Measurements from ENCODE around the gene GLIS1.
"Not testable (repeated sequence)": the region's sequence is repeated elsewhere in the genome, so short reads cannot be mapped to it uniquely, and the experiment has no call there.

The GLIS1 gene

DNA sequence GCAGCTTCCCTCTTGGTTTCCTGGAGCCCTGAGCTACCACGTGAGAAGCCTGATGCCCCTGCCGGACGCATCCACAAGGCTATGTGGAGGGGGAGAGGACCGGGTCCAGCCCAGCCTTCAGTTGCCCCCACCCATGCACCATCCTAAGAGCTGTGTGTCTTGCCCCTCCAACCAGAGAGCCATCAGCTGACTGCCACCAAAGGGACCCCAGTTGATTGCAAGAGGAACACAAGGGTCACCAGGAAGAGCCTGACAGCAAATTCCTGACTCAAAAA, 81.5 kb downstream of the GLIS1 start:
- in situ Hi-C loops (cut with HindIII; ENCODE audit: low sequenced_read_pairs): no loop called here

- in situ Hi-C loops (cut with HindIII; ENCODE audit: low sequenced_read_pairs): no loop called here
These were observed 82.0 kb downstream of the GLIS1 start for GRCh38 chr1:53656747-53657530.

DNA sequence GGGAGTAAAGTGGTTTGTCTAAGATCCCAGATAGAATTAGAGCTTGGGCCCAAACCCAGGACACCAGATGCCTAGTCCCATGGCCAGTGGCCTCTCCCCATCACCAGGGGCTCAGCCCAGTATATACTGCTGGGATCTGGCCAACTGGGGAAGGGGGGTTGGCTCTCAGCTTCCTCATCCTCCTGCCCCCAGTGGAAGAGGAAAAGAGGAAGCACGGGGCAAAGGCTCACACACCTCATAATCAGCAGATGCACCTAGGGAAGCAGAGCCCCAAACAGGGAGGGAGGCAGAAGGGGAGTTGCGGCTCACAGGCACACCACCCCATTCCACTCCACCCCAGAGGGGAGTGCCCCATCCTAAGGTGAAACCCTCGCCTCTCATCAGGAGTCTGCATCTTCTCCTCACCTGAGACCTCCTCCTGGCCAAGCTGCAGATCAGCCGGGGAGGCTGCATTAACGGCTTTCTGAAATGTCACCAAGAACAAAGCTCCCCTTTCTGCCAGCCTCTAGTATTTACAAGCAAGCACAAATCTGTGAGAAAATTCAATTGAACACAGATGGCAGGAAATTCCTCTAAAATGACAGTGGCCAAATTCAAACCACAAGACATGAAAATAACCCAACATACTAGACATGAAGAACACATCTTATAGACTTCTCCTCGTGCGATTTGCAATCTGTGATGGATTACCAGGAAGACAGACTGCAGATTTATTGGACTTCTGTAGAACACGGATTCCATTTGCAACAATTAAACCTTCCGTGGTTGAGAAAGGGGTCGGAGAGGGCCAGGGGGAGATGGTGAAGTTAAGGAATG, 82.8 kb downstream of the GLIS1 start:
- in situ Hi-C loops (cut with HindIII; ENCODE audit: low sequenced_read_pairs): no loop called here

DNA sequence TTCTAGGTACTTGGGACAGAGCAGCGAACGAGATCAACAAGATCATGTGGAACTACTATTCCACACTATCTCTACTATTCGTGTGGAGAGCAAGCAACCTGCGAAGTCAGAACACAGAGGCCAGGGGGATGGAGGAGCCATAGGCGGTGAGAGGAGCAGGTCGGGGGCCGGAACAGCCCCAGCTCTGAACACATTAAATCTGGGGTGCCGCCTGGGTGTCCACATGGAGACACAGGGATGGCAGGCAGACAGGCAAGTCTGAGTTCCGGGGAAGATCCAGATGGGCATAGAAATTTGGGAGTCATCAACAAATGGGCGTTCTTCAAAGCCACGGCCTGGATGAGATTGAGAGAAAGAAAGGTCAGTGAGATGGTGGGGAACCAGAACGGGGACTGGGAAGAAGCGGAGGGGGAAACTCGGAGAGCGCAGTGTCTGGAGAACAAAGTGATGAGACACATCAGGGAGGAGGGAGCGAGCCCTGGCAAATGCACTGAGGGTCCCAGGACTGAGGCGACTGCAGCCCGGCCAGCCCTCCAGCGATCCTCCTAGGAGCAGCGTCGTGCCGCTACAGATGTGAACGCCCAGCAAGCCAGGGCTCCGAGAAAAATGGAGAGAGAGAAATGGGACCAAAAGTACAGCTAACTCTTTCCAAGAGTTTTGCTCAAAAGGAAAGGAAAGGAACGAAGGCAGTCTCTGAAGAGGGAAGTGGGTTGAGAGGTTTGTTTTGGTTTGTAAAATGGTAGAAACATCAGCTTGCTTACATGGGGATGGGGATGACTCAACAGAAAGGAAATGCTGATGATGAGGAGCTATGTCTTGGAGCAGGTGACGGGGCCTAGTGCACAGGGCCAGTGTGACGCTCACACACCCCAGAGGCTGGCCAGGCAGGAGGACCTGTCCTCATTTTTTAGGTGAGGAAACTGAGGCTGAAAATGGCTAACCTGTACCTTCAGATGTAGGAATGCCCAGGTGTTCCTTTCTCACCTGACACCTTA, 84.5 kb downstream of the GLIS1 start:
- in situ Hi-C loops (cut with HindIII; ENCODE audit: low sequenced_read_pairs): no loop called here

- in situ Hi-C loops (cut with HindIII; ENCODE audit: low sequenced_read_pairs): no loop called here
These were observed 85.3 kb downstream of the GLIS1 start for GRCh38 chr1:53653631-53654030.

- in situ Hi-C loops (cut with HindIII; ENCODE audit: low sequenced_read_pairs): no loop called here
These were observed 85.8 kb downstream of the GLIS1 start for GRCh38 chr1:53653200-53653575.

DNA sequence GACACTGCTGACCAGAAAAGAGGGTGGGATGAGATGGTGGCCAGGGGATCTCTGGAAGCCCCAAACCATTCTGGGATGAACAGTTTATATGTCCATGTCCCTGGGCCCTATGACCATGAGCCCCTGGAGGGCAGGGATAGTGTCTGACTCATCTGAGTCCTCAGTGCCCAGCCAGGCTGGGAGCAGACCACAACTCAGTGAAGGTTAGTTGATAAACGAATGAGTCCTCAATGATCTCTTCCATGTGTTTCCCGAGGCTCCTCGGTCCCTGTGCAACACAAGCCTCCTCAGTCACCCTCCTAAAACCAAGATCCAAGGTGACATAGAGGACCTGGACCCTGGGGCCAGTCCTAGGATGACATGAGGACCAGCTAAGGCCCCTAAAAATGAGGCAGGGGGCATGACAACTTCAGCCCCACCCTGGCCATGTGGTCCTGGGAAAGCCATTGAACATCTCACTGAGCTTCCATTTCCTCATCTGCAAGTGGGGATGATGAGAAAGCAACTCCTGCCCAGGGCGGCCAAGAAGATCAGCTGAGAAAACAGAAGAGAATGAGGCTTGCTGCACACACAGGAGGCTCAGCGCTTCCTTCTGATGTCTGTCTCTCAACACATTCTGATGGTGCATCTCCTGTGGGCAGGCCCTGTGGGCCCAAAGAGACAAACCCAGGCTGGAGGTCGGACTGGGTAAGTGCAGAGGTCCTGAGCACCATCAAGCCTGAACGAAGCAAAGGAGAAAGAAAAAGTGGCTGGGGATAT, 86.3 kb downstream of the GLIS1 start:
- in situ Hi-C loops (cut with HindIII; ENCODE audit: low sequenced_read_pairs): no loop called here

DNA sequence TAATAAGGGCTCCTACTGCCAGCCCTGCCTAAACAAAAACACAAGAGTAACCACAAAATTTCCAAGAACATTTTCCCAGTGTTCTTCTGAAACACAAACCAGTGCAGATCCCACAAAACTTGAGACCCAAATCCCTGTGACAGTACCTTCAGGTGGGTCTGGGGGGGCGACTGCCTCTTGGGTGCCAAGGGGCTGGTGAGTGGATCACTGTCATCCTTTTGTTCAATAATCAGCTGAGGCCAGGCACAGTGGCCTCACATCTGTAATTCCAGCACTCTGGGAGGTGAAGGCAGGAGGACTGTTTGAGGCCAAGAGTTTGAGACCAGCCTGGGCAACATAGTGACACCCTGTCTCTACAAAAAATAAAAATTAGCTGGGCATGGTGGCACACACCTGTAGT, 87.6 kb downstream of the GLIS1 start:
- in situ Hi-C loops (cut with HindIII; ENCODE audit: low sequenced_read_pairs): no loop called here

DNA sequence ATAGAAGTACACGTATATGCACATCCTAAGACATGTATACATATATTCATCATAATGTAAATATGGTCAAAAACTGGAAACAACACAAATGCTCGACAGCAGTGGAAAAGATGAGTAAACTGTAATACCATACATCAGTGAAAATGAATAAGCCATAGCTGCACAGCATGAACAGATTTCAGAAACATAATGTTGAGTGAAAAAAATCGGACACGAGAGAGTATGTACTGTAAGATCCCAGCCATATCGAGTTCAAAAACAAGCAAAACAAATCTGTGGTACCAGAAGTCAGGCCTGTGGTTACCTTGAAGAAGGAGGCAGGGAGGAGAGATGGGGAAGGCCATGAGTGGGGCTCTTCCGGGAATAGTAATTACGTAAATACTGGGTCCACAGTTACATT, 90.4 kb downstream of the GLIS1 start:
- in situ Hi-C loops (cut with HindIII; ENCODE audit: low sequenced_read_pairs): no loop called here

DNA sequence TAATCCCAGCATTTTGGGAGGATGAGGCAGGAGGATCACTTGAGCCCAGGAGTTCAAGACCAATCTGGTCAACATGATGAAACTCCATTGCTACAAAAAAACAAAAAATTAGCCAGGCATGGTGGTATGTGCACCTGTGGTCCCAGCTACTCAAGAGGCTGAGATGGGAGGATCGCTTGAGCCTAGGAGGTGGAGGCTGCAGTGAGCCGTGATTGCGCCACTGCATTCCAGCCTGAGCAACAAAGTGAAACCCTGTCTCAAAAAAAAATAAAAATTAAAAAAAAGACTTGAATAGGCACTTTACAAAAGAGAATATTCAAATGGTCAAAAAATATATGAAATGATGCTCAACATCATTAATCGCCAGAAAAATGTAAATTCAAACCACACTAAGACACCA, 91.0 kb downstream of the GLIS1 start:
- in situ Hi-C loops (cut with HindIII; ENCODE audit: low sequenced_read_pairs): not testable (repeated sequence)

- in situ Hi-C loops (cut with HindIII; ENCODE audit: low sequenced_read_pairs): no loop called here
These were observed 92.2 kb downstream of the GLIS1 start for GRCh38 chr1:53646732-53647131.

DNA sequence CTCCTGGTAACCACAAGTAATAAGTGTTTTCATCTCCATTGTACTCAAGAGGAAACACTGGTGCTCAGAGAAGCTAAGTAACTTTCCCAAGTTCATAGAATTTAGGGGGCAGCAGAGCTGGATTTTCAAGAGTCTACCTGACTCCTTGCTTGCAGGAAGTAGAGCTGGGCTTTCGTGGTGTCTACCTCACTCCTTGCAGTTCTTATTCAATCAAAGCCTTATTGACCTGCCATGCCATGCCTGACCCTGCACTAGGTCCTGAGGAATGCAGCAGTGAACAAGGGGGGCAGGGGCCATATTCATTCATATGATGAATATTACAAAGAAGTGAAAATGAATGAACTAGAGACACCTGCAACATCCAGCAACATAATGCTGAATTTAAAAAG, 93.3 kb downstream of the GLIS1 start:
- in situ Hi-C loops (cut with HindIII; ENCODE audit: low sequenced_read_pairs): no loop called here

GRCh38 chr1:53644909-53645689, 93.9 kb downstream of the GLIS1 start:
- in situ Hi-C loops (cut with HindIII; ENCODE audit: low sequenced_read_pairs): no loop called here

GRCh38 chr1:53644496-53644895, 94.5 kb downstream of the GLIS1 start:
- in situ Hi-C loops (cut with HindIII; ENCODE audit: low sequenced_read_pairs): no loop called here

GRCh38 chr1:53643881-53644390, 95.0 kb downstream of the GLIS1 start:
- in situ Hi-C loops (cut with HindIII; ENCODE audit: low sequenced_read_pairs): no loop called here

DNA sequence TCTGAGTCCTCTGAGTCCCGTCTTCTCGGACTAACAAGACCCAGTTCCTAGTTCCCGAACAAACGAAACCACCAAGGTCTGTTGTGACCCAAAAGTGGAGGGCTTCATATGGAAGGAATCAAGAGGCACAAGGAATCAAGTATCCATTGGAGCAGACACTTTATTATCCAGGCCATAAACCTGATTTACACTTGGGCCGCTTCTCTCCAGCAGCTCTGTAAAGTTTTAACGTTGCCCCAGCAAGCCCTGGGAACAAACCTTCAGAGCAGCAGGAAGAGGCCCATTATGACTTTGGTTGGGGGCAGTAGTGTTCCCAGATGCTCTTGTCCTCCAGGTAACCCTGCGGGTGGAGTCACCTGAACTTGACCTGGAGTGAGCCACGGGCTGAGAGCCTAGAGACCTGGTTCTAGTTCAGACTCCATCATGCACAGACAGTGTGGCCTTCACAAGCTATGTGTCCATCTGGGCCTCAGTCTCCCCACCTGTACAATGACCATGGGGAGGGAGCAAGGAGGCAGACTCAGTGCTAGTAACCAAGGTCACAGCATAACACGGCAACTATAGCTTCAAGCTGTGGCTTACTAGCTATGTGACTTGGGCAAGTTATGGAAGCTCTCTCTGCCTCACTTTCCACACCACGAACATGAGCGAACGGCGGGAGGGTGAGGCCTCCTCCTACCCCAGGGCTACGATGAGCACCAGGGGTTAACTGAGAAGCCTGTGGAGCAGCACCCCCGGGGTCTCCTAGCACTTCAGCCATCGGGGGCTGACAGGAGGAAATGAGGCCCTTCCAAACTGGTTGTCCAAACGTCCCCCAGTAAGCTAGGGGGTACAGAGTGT, 95.7 kb downstream of the GLIS1 start:
- in situ Hi-C loops (cut with HindIII; ENCODE audit: low sequenced_read_pairs): no loop called here

DNA sequence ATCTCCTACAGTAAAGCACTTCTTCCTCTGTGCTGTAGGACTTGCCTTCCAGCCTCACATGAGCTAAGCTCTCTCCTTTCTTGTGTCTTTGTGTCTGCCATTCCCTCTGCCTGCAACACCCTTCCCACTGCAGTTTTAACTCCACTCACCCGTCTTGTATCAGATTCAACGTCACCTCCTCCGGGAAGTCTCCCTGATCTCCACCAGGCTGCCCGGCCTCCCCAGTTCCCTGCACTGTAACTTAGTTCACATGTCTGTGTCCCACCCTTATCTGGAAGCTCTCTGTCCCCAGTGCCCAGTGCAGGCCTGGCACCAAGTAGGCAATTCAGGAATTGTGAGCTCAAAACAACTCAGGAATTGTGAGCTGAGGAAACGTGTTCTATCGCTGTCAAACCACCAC, 96.4 kb downstream of the GLIS1 start:
- in situ Hi-C loops (cut with HindIII; ENCODE audit: low sequenced_read_pairs): no loop called here

- in situ Hi-C loops (cut with HindIII; ENCODE audit: low sequenced_read_pairs): no loop called here
These were observed 96.8 kb downstream of the GLIS1 start for GRCh38 chr1:53642215-53642555.

Measured in DLD1 (cell line).